Small intestine (tissue), 7 donors: ENCODE results near the gene CCT7. TPM values are rescaled to one million over a fixed set of nuclear protein-coding genes. Genes with fewer than 3 reads are reported as not detected.

Experiments
- DNase-seq, 2 donors: peaks; one replicate each; pipeline versions ENCODE4 v3.0.0 to v3.0.0-alpha.2; 2013
- FAIRE-seq: peaks from 2 replicates; lab custom pipeline; 2012; peaks lifted over from hg19 to GRCh38; lab: Jason Lieb, UNC
- H3K27ac ChIP-seq, 3 donors: one replicate each; pipeline ENCODE4 v1.5.1; 2013; ENCODE audit warnings: low read length in 2 of 3, mild to moderate bottlenecking in 2 of 3, control low read depth in 1 of 3, inconsistent platforms in 1 of 3, low read depth in 1 of 3, moderate library complexity in 1 of 3
- H3K27me3 ChIP-seq, 3 donors: one replicate each; pipeline ENCODE4 v1.6.1; 2013; ENCODE audit warnings: low read length in 3 of 3, inconsistent platforms in 1 of 3; ENCODE audit not compliant: control insufficient read depth in 3 of 3, insufficient read depth in 3 of 3
- H3K36me3 ChIP-seq, 3 donors: one replicate each; pipeline ENCODE4 v1.6.1; 2013; ENCODE audit warnings: low read length in 3 of 3, inconsistent platforms in 1 of 3, low read depth in 1 of 3, mild to moderate bottlenecking in 1 of 3, moderate library complexity in 1 of 3; ENCODE audit not compliant: control insufficient read depth in 3 of 3, insufficient read depth in 2 of 3
- H3K4me1 ChIP-seq, 3 donors: one replicate each; pipeline ENCODE4 v1.6.1; 2013; ENCODE audit warnings: low read length in 2 of 3, inconsistent platforms in 1 of 3, low read depth in 1 of 3, mild to moderate bottlenecking in 1 of 3, moderate library complexity in 1 of 3; ENCODE audit not compliant: control insufficient read depth in 3 of 3, insufficient read depth in 2 of 3
- H3K4me3 ChIP-seq, 3 donors: one replicate each; pipeline ENCODE4 v1.5.1; 2013; ENCODE audit warnings: low read length in 3 of 3, control low read depth in 1 of 3, inconsistent platforms in 1 of 3, low read depth in 1 of 3, mild to moderate bottlenecking in 1 of 3, moderate library complexity in 1 of 3
- H3K9me3 ChIP-seq, 2 donors: one replicate each; pipeline ENCODE4 v1.6.1; 2013; ENCODE audit warnings: low read depth in 1 of 2, low read length in 1 of 2; ENCODE audit not compliant: control insufficient read depth in 2 of 2, insufficient read depth in 1 of 2
- WGBS, 3 donors: extraction: QIAGEN DNeasy Blood & Tissue Kit; methylation state at CpG; one replicate each; pipeline ENCODE4 v1.1.7; 2013; 5-methylcytosine and 5-hydroxymethylcytosine counted together
- polyA plus RNA-seq, 4 donors: library from polyadenylated mRNA; stranded (reverse) in 3 of 4; unstranded in 1 of 4; fragments of 200-250 nt in 3 of 4; fragments of 120-200 nt in 1 of 4; gene quantifications; one replicate each; pipeline versions ENCODE4 v1.2.1 to v1.2.3, GENCODE V29; 2013
- donor health status: healthy with polysubstance abuse.
- donor health status: control.
- donor health status: control.
- donor health status: Bipolar disorder and iron deficiency.
- donor health status: healthy.

Gene CCT7
- polyA plus RNA-seq, 4 donors = 120 to 196 (median 143) TPM

DNA sequence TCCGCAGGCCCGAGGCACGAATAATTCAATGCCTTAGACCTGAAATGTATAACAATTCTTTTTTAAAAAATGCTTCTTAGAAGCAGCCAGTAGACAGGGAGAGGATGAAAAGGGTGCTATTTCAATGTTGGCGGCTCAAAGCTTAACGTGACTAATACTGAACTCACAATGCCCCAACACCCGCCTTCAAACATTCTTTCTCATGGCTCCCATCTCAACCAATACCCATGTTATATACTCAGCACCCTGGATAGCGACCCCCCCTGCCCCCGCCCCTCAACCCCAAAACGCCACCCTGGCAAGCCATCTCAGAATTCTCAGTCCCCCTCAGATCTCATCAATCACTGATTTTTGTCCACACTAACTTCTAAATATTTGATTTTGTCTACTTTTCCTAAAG is 45.7 kb downstream of the CCT7 start:
- no peaks in the 10 kb centered on the region for H3K9me3 ChIP-seq
- no peak overlapping the region for H3K4me3 ChIP-seq
- H3K27ac ChIP-seq = no peak overlapping the region
- WGBS, 3 donors = 81 to 91% (median 83%) methylated on average over 9 of the region's 9 CpGs
- H3K4me1 ChIP-seq = peaks cover 0 to 3% (median 0%) of the 10 kb centered on the region in 3 donors
- no peaks in the 10 kb centered on the region for H3K36me3 ChIP-seq
- DNase-seq = no peak
- peaks cover 0 to 12% (median 0%) of the 10 kb centered on the region in 3 donors for H3K27me3 ChIP-seq
- no peak for FAIRE-seq

- H3K9me3 ChIP-seq = no peaks in the 10 kb centered on the region
- H3K27ac ChIP-seq = no peak overlapping the region
- H3K4me3 ChIP-seq = no peak overlapping the region
- no peaks in the 10 kb centered on the region for H3K36me3 ChIP-seq
- H3K4me1 ChIP-seq = peaks cover 0 to 3% (median 0%) of the 10 kb centered on the region in 3 donors
- DNase-seq (no peak), FAIRE-seq (no peak)
- peaks cover 0 to 25% (median 0%) of the 10 kb centered on the region in 3 donors for H3K27me3 ChIP-seq
Measured at GRCh38 chr2:73281244-73281643, 47.1 kb downstream of the CCT7 start.

DNA sequence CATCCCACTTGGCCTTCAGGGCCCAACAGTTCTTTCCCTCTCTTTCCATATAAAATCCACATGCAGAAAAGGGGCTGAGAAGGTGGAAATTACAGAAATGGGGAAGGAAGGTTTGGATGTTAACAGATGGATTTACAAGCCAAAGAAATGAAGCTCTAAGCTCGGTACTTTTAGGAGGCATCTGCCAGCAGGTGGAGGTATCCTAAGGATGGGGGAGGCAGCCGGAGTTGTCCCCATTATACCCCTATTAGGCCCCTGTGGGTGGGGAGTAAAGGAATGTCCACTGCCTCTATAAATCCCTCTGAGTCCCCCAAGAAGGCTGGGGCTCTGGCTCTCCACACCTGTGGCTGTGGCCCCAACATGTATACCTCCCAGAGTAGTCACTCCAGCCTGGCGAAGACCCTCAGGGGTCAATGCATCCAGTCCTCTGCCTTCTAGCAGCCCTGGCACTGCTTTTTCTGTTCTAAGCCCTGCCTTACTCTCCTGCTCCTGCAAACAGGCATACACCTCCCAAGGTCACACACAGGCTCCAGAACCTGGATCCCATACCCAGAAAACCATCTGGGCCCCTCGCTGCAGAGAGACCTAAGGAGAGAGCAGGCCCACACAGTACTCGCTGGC is 48.9 kb downstream of the CCT7 start:
- 48 to 53% (median 50%) methylated on average over 5 of the region's 5 CpGs for WGBS, 3 donors
- FAIRE-seq = no peak
- DNase-seq = no peak
- no peaks in the 10 kb centered on the region for H3K36me3 ChIP-seq
- H3K4me3 ChIP-seq = peak overlapping the region in 1 of 3 donors; percentile 32
- H3K9me3 ChIP-seq = no peaks in the 10 kb centered on the region
- H3K27me3 ChIP-seq = peaks cover 0 to 36% (median 0%) of the 10 kb centered on the region in 3 donors
- peaks cover 0 to 3% (median 0%) of the 10 kb centered on the region in 3 donors for H3K4me1 ChIP-seq
- no peak overlapping the region for H3K27ac ChIP-seq

GRCh38 chr2:73283545-73284295 is 49.6 kb downstream of the CCT7 start:
- Histone ChIP-seq H3K27me3 (peaks cover 0 to 42% (median 0%) of the 10 kb centered on the region in 3 donors), H3K4me3 (peak overlapping the region; percentile 32 to 52 (median 45)), H3K4me1 (peaks cover 0 to 3% (median 0%) of the 10 kb centered on the region in 3 donors), H3K27ac (no peak overlapping the region), H3K9me3 (no peaks in the 10 kb centered on the region), H3K36me3 (no peaks in the 10 kb centered on the region)
- peak in 1 of 2 donors; percentile 16 for DNase-seq
- no peak for FAIRE-seq
- 5 to 6% (median 5%) methylated on average over 27 to 43 of the region's 43 CpGs for WGBS, 3 donors

GRCh38 chr2:73284296-73285158 is 50.4 kb downstream of the CCT7 start, which contains the start of gene FBXO41:
FBXO41 (minus strand) TSS chr2:73284478; CDS start chr2:73269630, 14,848 bp downstream.
- DNase-seq (peak; percentile 16 to 45), FAIRE-seq (no peak)
- WGBS, 3 donors = 2 to 3% (median 2%) methylated on average over 43 to 69 of the region's 69 CpGs
- H3K36me3 ChIP-seq = no peaks in the 10 kb centered on the region
- H3K4me1 ChIP-seq = peaks cover 0 to 3% (median 0%) of the 10 kb centered on the region in 3 donors
- no peaks in the 10 kb centered on the region for H3K9me3 ChIP-seq
- peak within 1 kb of the TSS; percentile 45 to 52 (median 45) for H3K4me3 ChIP-seq
- no peak within 1 kb of the TSS for H3K27ac ChIP-seq
- peaks cover 0 to 50% (median 2%) of the 10 kb centered on the region in 3 donors for H3K27me3 ChIP-seq

DNA sequence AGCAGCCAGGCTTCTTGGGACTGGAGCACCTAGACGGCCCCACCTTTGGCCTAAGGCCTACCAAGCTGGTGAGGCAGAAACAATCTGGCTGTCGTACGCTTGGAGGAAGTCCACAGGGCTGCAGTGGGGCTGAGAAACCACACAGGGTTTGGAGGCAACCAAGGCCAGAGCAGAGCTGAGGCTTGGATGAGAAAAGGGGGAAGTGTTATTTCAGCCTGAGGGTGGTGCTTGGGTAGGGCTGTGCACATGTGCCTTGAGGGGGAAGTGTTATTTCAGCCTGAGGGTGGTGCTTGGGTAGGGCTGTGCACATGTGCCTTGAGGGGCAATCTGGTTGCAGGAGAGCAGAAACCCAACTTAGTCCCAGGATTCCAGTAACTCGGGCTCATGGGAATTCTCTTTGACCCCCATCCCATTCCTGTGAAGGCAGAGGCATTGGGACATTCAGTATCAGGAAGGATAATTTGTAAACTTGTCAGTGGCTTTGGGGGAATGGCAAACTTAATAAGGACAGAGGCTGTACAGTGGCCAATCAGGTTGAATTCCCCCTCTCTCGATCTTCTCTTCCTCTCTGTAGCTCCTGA is 51.1 kb downstream of the CCT7 start:
- Histone ChIP-seq H3K27ac (no peak overlapping the region), H3K4me3 (no peak overlapping the region), H3K4me1 (peaks cover 0 to 3% (median 0%) of the 10 kb centered on the region in 3 donors), H3K36me3 (no peaks in the 10 kb centered on the region), H3K27me3 (peaks cover 0 to 56% (median 2%) of the 10 kb centered on the region in 3 donors), H3K9me3 (no peaks in the 10 kb centered on the region)
- no peak for DNase-seq
- no peak for FAIRE-seq
- WGBS, 3 donors = 48 to 53% (median 52%) methylated on average over 5 of the region's 5 CpGs

GRCh38 chr2:73286134-73286655 is 52.1 kb downstream of the CCT7 start:
- H3K36me3 ChIP-seq = no peaks in the 10 kb centered on the region
- FAIRE-seq = no peak

More at GRCh38 chr2:73286134-73286655, 52.1 kb downstream of the CCT7 start:
- Histone ChIP-seq H3K4me3 (no peak overlapping the region), H3K4me1 (peaks cover 0 to 4% (median 0%) of the 10 kb centered on the region in 3 donors), H3K27me3 (peaks cover under 1 to 63% (median 2%) of the 10 kb centered on the region in 3 donors), H3K9me3 (no peaks in the 10 kb centered on the region), H3K27ac (no peak overlapping the region)
- 88 to 97% (median 90%) methylated on average over 3 of the region's 3 CpGs for WGBS, 3 donors
- DNase-seq = no peak
